ENCODE results near the gene KEAP1.
"Not testable (repeated sequence)": the region's sequence is repeated elsewhere in the genome, so short reads cannot be mapped to it uniquely, and the experiment has no call there.

The KEAP1 gene

GRCh38 chr19:10503002-10503789 is at the start of gene KEAP1:
KEAP1 (minus strand) TSS chr19:10503356; CDS start chr19:10500033, 3,323 bp downstream.
- no peak for DNase-seq (ENCODE audit: low read depth in 3 of 3)

- DNase-seq (ENCODE audit: low read depth in 3 of 3) = no peak
Measured at GRCh38 chr19:10552510-10553053, 49.4 kb upstream of the KEAP1 start.

GRCh38 chr19:10551698-10552301 is 48.6 kb upstream of the KEAP1 start:
- no peak for DNase-seq (ENCODE audit: low read depth in 3 of 3)

- not testable (repeated sequence) for DNase-seq (ENCODE audit: low read depth in 3 of 3)
Measured at GRCh38 chr19:10551006-10551405, 47.9 kb upstream of the KEAP1 start.

DNA sequence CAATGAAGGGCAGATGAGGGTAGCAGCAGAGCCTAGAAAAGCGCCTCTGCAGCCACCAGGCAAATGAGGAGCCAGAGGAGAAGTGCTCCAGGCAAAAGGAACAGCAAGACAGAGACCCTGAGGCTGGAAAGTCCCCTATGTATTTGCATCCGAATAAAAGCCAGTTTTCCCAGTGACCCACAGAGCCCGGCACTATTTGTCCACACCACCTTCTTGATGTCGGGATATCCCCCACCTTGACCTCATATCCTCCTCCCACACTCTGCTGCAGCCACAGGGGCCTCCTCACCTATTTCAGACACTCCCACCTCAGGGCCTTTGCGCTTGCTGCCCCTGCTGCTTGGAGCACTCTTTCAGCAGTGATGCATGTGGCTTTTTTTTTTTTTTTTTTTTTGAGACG is 47.2 kb upstream of the KEAP1 start:
- DNase-seq (ENCODE audit: low read depth in 3 of 3) = no peak

DNA sequence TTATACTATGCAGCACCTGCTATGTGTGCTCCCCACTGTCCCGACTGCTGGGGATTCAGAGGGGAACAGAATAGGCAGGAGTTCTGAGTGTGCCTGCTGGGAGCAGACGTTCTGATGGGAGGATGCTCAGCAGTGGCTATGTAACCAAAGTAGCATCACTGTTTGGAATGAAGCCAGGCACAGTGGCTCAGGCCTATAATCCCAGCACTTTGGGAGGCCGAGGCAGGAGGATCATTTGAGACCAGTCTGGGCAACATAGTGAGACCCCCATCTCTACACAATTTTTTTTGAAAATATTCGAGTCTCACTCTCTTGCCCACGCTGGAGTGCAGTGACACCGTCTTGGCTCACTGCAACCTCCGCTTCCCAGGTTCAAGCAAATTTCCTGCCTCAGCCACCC is 46.6 kb upstream of the KEAP1 start:
- no peak for DNase-seq (ENCODE audit: low read depth in 3 of 3)

- no peak for DNase-seq (ENCODE audit: low read depth in 3 of 3)
Measured at GRCh38 chr19:10548746-10549276, 45.7 kb upstream of the KEAP1 start.

- DNase-seq (ENCODE audit: low read depth in 3 of 3) = no peak
Measured at GRCh38 chr19:10546817-10547216, 43.7 kb upstream of the KEAP1 start.

DNA sequence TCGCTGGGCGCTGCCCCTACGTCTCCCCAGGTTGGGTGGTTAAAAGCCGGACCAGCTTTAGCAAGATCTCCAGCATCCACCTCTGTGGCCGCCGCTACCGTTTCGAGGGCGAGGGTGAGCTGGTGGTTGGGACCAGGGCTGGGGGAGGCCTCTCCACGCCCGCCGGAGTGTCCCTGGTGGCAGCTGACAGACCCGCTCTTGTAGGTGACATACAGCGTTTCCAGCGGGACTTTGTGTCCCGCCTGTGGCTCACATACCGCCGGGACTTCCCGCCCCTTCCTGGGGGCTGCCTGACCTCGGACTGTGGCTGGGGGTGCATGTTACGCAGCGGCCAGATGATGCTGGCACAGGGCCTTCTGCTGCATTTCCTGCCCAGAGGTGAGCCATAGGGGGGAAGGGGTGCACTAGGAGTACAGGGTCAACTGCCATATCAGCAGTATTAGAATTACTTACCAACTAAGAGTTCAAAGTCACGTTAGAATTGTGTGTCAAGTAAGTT is 41.6 kb upstream of the KEAP1 start:
- DNase-seq (ENCODE audit: low read depth in 3 of 3) = no peak

DNA sequence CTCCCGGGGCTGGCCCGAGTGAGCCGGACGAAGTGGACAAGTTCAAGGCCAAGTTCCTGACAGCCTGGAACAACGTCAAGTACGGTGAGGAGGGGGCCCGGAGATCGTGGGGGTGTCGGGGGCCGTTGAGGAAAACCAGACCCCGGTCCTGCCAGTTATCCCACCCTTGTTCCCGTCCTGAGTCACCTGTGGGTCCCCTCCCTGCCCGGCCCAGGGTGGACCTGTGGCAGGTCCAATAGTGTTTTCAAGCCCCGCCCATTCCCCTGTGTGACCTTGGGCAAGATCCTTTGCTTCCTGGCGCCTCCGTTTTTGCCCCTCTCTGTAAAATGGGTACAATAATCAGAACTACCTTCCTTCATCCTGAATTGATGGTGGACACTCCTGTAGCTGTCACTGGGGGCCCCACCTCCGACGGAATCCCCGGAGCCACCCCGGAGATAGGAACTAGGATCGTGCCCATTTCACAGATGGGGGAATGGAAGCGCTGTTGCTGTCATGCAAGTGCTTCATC is 41.1 kb upstream of the KEAP1 start:
- DNase-seq (ENCODE audit: low read depth in 3 of 3) = no peak

DNA sequence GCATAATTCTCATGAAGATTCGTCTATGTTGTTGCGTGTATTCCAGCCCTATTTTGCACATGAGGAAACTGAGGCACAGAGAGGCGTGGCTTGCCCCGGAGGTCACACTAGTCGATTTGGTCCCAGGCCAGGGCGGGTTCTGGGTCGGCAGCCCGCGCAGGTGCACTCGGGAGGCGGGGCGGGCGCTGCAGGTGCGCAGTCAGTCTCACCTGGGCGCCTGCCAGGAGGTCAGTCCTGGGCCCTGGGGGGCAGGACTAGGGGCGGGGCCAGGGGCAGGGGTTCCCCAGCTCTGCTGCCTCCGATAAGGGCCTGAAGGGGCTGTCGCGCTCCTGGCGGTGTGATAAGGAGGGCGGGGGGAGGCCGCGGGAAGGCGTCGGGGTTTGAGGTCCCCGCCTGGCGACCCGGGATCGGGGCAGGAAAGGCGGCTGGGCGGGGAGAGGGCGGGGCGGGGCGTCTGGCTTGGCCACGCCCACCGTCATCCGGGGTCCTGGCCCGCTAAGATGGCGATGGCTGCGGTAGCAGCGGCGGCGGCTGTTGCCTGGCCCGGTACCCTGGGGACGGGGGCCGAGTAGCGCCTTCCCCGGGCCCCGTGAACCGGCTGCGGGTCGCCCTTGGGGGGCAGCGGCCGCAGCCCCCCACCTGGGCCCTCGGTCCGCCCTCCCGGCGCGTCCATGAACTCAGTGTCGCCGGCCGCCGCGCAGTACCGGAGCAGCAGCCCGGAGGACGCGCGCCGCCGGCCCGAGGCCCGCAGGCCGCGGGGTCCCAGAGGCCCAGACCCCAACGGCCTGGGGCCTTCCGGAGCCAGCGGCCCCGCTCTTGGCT is 40.5 kb upstream of the KEAP1 start, which contains the start of gene ATG4D:
Gene ATG4D, plus strand, starts transcription at position 485 of the 822 bp plus-strand sequence. Its CDS starts 187 bp downstream, at position 672.
- DNase-seq (ENCODE audit: low read depth in 3 of 3) = peak; percentile 58 to 81 (median 63)

DNA sequence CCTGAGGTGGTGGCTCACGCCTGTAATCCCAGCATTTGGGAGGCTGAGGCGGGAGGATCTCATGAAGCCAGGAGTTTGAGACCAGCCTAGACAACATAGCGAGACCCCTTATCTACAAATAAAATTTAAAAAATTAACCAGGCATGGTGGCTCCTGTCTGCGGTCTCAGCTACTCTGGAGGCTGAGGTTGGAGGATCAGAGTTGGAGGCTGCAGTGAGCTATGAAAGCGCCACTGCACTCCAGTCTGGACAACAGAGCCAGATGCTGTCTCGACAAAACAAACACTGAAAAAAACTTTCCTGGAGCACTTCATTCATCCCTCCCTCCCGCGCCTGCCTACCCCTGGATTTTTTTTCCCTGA is 39.9 kb upstream of the KEAP1 start:
- no peak for DNase-seq (ENCODE audit: low read depth in 3 of 3)

GRCh38 chr19:10539016-10539415 is 35.9 kb upstream of the KEAP1 start:
- DNase-seq (ENCODE audit: low read depth in 3 of 3) = not testable (repeated sequence)

DNA sequence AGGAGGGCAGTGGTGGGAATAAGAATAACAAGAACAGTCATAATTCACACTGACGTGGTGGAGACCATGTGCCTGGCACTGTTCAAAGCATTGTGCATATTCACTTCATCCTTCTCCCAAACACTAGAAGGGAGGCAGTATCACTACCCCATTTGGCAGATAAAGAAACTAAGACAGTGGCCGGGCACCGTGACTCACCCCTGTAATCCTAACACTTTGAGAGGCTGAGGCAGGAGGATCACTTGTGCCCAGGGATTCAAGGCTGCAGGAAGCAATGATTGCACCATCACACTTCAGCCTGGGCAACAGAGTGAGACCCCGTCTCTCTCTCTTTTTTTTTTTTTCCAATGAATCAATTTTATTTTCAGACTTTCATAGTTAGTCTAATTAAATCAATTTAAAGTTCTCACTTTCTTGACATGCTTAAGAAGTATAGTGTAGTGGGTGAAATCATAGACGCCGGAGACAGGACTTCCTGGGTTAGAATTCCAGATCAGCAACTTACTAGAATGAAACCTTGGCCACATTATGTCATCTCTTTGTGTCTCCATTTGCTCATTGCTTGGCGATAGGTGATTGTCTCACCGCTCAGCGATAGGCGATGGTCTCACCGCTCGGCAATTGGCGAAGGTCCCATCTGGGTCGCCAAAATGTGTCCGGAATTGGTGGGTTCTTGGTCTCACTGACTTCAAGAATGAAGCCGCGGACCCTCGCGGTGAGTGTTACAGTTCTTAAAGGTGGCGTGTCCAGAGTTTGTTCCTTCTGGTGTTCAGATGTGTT is 35.2 kb upstream of the KEAP1 start:
- no peak for DNase-seq (ENCODE audit: low read depth in 3 of 3)

GRCh38 chr19:10537668-10538067 is 34.5 kb upstream of the KEAP1 start:
- no peak for DNase-seq (ENCODE audit: low read depth in 3 of 3)

GRCh38 chr19:10535613-10536012 is 32.5 kb upstream of the KEAP1 start:
- DNase-seq (ENCODE audit: low read depth in 3 of 3) = no peak

DNA sequence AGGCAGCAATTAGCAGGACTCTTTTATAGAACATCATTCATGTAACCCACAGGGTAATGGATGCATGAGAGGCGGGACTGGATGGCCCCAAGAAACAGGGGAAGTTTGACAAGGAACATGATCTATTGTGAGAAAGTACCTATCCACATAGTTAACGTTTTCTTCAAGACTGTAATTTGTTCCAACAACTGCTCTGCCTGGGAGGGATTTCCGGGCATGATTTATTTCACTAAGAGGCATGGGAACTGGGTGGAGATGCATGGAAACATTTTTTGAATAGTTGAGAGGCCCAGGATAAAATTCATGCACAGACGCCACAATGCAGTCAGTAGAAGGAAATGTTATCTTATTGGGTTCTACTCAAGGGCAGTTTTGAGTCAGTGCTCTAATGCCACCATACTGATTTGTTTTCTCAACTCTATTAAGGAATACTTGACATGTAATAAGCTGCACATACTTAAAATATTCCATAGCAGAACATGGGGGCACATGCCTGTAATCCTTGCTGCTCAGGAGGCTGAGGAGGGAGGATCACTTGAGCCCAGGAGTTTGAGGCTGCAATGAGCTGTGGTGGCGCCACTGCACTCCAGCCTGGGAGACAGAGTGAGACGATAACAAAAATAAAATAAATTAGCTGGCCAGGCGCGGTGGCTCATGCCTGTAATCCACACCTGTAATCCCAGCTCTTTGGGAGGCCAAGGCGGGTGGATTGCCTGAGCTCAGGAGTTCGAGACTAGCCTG is 30.7 kb upstream of the KEAP1 start:
- no peak for DNase-seq (ENCODE audit: low read depth in 3 of 3)

DNA sequence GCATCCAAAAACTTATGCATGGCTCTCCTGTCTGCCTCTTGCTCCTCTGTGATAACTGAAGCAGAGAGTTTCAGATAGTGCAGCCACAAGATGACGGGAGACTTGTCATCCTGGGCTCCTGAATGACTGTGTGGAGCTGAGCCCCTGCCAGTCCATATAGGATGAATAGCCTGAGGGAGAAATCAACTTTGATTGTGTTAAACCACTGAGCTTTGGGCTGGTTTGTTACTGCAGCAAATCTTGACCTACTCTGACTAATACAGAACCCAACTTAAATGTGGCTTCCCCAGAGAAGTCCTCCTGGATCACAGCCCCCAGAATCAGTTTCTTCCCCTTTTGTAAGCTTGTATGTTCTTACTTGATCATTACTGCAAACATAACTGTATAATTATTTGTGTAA is 29.3 kb upstream of the KEAP1 start:
- no peak for DNase-seq (ENCODE audit: low read depth in 3 of 3)

DNA sequence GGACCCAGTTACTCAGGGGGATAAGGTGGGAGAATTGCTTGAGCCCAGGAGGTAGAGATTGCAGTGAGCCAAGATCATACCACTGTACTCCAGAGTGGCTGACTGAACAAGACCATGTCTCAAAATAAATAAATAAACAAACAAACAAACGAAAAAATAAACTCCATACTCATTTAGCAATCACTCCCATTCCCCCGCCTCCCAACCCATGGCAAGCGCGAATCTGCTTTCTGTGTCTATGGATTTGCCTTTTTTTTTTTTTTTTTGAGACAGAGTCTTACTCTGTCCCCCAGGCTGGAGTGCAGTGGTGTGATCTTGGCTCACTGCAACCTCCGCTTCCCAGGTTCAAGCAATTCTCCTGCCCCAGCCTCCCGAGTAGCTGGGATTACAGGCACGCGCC is 23.7 kb upstream of the KEAP1 start:
- DNase-seq (ENCODE audit: low read depth in 3 of 3) = not testable (repeated sequence)

GRCh38 chr19:10525636-10526035 is 22.5 kb upstream of the KEAP1 start:
- no peak for DNase-seq (ENCODE audit: low read depth in 3 of 3)
